Body of pancreas (tissue), 4 donors: ENCODE results near the gene CD244.

Experiments used
- CTCF ChIP-seq, 7 experiments: fragments of 450-650 bp in 4 of 7; fragments of 200-600 bp in 3 of 7; sonication (generic) in 3 of 7; IDR thresholded peaks; one replicate each; pipeline ENCODE4 v1.5.1; 2016 to 2019; ENCODE audit warnings: antibody characterized with exemption in 7 of 7
- POLR2A ChIP-seq, 3 donors: fragments of 450-650 bp; IDR thresholded peaks; one replicate each; pipeline ENCODE4 v1.6.1; 2016; ENCODE audit warnings: antibody characterized with exemption in 3 of 3, mild to moderate bottlenecking in 2 of 3

- TF ChIP-seq CTCF (IDR thresholded peaks at IDR 0.05) (no peak), POLR2A (IDR thresholded peaks at IDR 0.05) (no peak)
These were observed 72.7 kb downstream of the CD244 start for GRCh38 chr1:160789702-160790611.
